HCT116 (cell line): ENCODE data around the gene TOP1. TPM values are rescaled to one million over a fixed set of nuclear protein-coding genes. Genes with fewer than 3 reads are reported as not detected.

ENCODE experiments used
- ATAC-seq: fragments of 200-7000 bp; cut with Tn5 transposase; 2 replicates; pipeline ENCODE4 v1.9.1; 2020; ENCODE audit warnings: mild to moderate bottlenecking, moderate library complexity
- BruUV-seq: library from RNA; stranded (reverse); fragments of 400-500 nt; replicated peaks from 2 replicates; lab custom pipeline; 2021; lab: Mats Ljungman, UMichigan
- CTCF ChIA-PET: fragments of 300-600 bp; sonication (Branson Sonifier 250); formaldehyde crosslinking; loops from one replicate; lab custom pipeline; 2021; ENCODE audit warnings: antibody characterized with exemption; lab: Charles Lee
- POLR2A ChIA-PET: fragments of 300-600, 350-600 bp; sonication (Branson Sonifier 250); formaldehyde crosslinking; loops from one replicate; lab custom pipeline; 2021; ENCODE audit warnings: antibody characterized with exemption; lab: Charles Lee
- RAD21 ChIA-PET, 2 experiments: fragments of 300-600 bp; sonication (Branson Sonifier 250); formaldehyde crosslinking; loops; one replicate each; lab custom pipeline; 2023; ENCODE audit warnings: low total read pairs in 2 of 2; ENCODE audit not compliant: uncharacterized antibody in 2 of 2, unreplicated experiment in 2 of 2, low non-redundant PET in 1 of 2; lab: Charles Lee
- DNase-seq: peaks from one replicate; pipeline ENCODE4 v3.0.0-alpha.2; 2010; ENCODE audit warnings: low read depth, low spot score
- H2AFZ ChIP-seq: fragments of 200-600 bp; shearing (Covaris generic), sonication (generic); 2 replicates; pipeline ENCODE4 v1.6.1; 2017; ENCODE audit warnings: low read depth, mixed run types, mixed read lengths, antibody characterized with exemption, low read length; ENCODE audit not compliant: poor library complexity, severe bottlenecking
- H3K27ac ChIP-seq: 2 replicates; pipeline ENCODE4 v1.5.1; 2012; ENCODE audit warnings: low read depth, low read length
- H3K27me3 ChIP-seq: fragments of 200-600 bp; sonication (generic); 2 replicates; pipeline ENCODE4 v1.6.1; 2016; ENCODE audit warnings: mixed run types, low read length, mixed read lengths; ENCODE audit not compliant: insufficient read depth
- H3K36me3 ChIP-seq, 2 experiments: fragments of 200-500 bp in 1 of 2; fragments of 200-600 bp in 1 of 2; sonication (Bioruptor generic) in 1 of 2; sonication (generic) in 1 of 2; 2 replicates each; pipeline versions ENCODE4 v1.5.1 to v1.6.1; 2014 to 2016; ENCODE audit warnings: low read length in 2 of 2, inconsistent platforms in 1 of 2, mixed read lengths in 1 of 2, mixed run types in 1 of 2; ENCODE audit not compliant: insufficient read depth in 2 of 2, control insufficient read depth in 1 of 2
- H3K4me1 ChIP-seq, 2 experiments: fragments of 200-600 bp in 1 of 2; sonication (generic) in 1 of 2; 2 replicates each; pipeline versions ENCODE4 v1.5.1 to v1.6.1; 2012 to 2017; ENCODE audit warnings: low read length in 2 of 2, inconsistent platforms in 1 of 2, mild to moderate bottlenecking in 1 of 2, mixed read lengths in 1 of 2, mixed run types in 1 of 2, moderate library complexity in 1 of 2; ENCODE audit not compliant: insufficient read depth in 2 of 2, control insufficient read depth in 1 of 2
- H3K4me2 ChIP-seq: fragments of 200-600 bp; sonication (generic); 2 replicates; pipeline ENCODE4 v1.6.1; 2017; ENCODE audit warnings: mixed run types, low read length, mixed read lengths
- H3K4me3 ChIP-seq, 2 experiments: fragments of 200-600 bp in 1 of 2; sonication (generic) in 1 of 2; replicated peaks in 1 of 2; 2 replicates each; pipeline ENCODE4 v1.5.1; 2011 to 2016; ENCODE audit warnings: low read length in 2 of 2, control low read depth in 1 of 2, low read depth in 1 of 2, mild to moderate bottlenecking in 1 of 2, mixed read lengths in 1 of 2, mixed run types in 1 of 2
- H3K79me2 ChIP-seq: fragments of 200-600 bp; sonication (generic); 2 replicates; pipeline ENCODE4 v1.6.1; 2017; ENCODE audit warnings: mild to moderate bottlenecking, mixed run types, low read length, moderate library complexity, mixed read lengths; ENCODE audit not compliant: insufficient read depth
- H3K9ac ChIP-seq: fragments of 200-600 bp; sonication (generic); 2 replicates; pipeline ENCODE4 v1.6.1; 2016; ENCODE audit warnings: low read length, mixed read lengths
- H3K9me2 ChIP-seq: fragments of 200-600 bp; sonication (generic), shearing (Covaris generic); 2 replicates; pipeline ENCODE4 v1.6.1; 2017; ENCODE audit warnings: mixed run types, mild to moderate bottlenecking, moderate library complexity; ENCODE audit not compliant: insufficient read depth
- H3K9me3 ChIP-seq, 2 experiments: fragments of 200-500 bp in 1 of 2; fragments of 200-600 bp in 1 of 2; sonication (Bioruptor generic) in 1 of 2; sonication (generic) in 1 of 2; 2 replicates each; pipeline ENCODE4 v1.6.1; 2014 to 2017; ENCODE audit warnings: low read length in 2 of 2, mixed read lengths in 2 of 2, inconsistent platforms in 1 of 2, low read depth in 1 of 2, mild to moderate bottlenecking in 1 of 2, mixed run types in 1 of 2, moderate library complexity in 1 of 2; ENCODE audit not compliant: control insufficient read depth in 1 of 2, insufficient read depth in 1 of 2
- H4K20me1 ChIP-seq: fragments of 200-600 bp; sonication (generic), shearing (Covaris generic); 2 replicates; pipeline ENCODE4 v1.6.1; 2017; ENCODE audit warnings: mixed run types, mild to moderate bottlenecking, moderate library complexity; ENCODE audit not compliant: insufficient read depth
- ATF3 ChIP-seq: IDR thresholded peaks from 2 replicates; pipeline ENCODE4 v1.6.1; 2012
- CBX3 ChIP-seq: IDR thresholded peaks from 2 replicates; pipeline ENCODE4 v1.6.1; 2012; ENCODE audit warnings: low read depth
- CEBPB ChIP-seq: IDR thresholded peaks from 2 replicates; pipeline ENCODE4 v1.6.1; 2012; ENCODE audit warnings: low read depth
- CTCF ChIP-seq, 3 experiments: fragments of 200-600 bp in 1 of 3; sonication (generic) in 1 of 3; IDR thresholded peaks in 2 of 3; conservative IDR thresholded peaks in 1 of 3; 2 replicates each; pipeline ENCODE4 v1.5.1; 2012 to 2017; ENCODE audit warnings: low read depth in 2 of 3, low read length in 2 of 3, antibody characterized with exemption in 1 of 3, borderline replicate concordance in 1 of 3, control low read depth in 1 of 3, mild to moderate bottlenecking in 1 of 3, mixed read lengths in 1 of 3, mixed run types in 1 of 3, moderate library complexity in 1 of 3; ENCODE audit not compliant: insufficient read depth in 1 of 3
- EGR1 ChIP-seq: IDR thresholded peaks from 2 replicates; pipeline ENCODE4 v1.6.1; 2012; ENCODE audit warnings: low read depth
- EZH2 ChIP-seq: fragments of 200-600 bp; sonication (generic); IDR thresholded peaks from 2 replicates; pipeline ENCODE4 v1.6.1; 2017; ENCODE audit warnings: antibody characterized with exemption, mixed run types
- EZH2phosphoT487 ChIP-seq: fragments of 200-600 bp; IDR thresholded peaks from 2 replicates; pipeline ENCODE4 v1.6.1; 2018; ENCODE audit warnings: antibody characterized with exemption, borderline replicate concordance
- FOSL1 ChIP-seq: IDR thresholded peaks from 2 replicates; pipeline ENCODE4 v1.6.1; 2012; ENCODE audit warnings: low read depth
- MAX ChIP-seq: IDR thresholded peaks from 2 replicates; pipeline ENCODE4 v1.6.1; 2012
- POLR2AphosphoS5 ChIP-seq: IDR thresholded peaks from 2 replicates; pipeline ENCODE4 v1.6.1; 2011; ENCODE audit warnings: mild to moderate bottlenecking, low read depth, low read length, moderate library complexity
- SIN3A ChIP-seq: IDR thresholded peaks from 2 replicates; pipeline ENCODE4 v1.6.1; 2012; ENCODE audit warnings: low read depth
- SP1 ChIP-seq: IDR thresholded peaks from 2 replicates; pipeline ENCODE4 v1.6.1; 2012; ENCODE audit warnings: low read depth
- TCF7L2 ChIP-seq: IDR thresholded peaks from 2 replicates; pipeline ENCODE4 v1.7.0; 2011; ENCODE audit warnings: borderline replicate concordance, inconsistent platforms; ENCODE audit not compliant: insufficient read depth, insufficient read length; ENCODE audit errors: extremely low read depth
- YY1 ChIP-seq: IDR thresholded peaks from 2 replicates; pipeline ENCODE4 v1.6.1; 2011; ENCODE audit warnings: low read length, low read depth, moderate library complexity, mild to moderate bottlenecking; ENCODE audit not compliant: insufficient replicate concordance; ENCODE audit errors: extremely low read depth
- ZBTB33 ChIP-seq: IDR thresholded peaks from 2 replicates; pipeline ENCODE4 v1.6.1; 2011; ENCODE audit warnings: mild to moderate bottlenecking, low read length, moderate library complexity; ENCODE audit not compliant: insufficient replicate concordance; ENCODE audit errors: extremely low read depth
- ZFX ChIP-seq: fragments of 450-650 bp; IDR thresholded peaks from 2 replicates; pipeline ENCODE4 v1.6.1; 2017
- ZNF274 ChIP-seq: fragments of 200-500 bp; sonication (Bioruptor generic); IDR thresholded peaks from 2 replicates; pipeline ENCODE4 v1.6.1; 2014; ENCODE audit warnings: mild to moderate bottlenecking, low read depth, low read length, inconsistent platforms
- intact Hi-C: fragments of 100-400 bp; cut with micrococcal nuclease; formaldehyde crosslinking; loops from 2 replicates; pipeline ENCODE4 v1.10.0; 2022
- total RNA-seq: library from RNA; stranded (reverse); gene quantifications from one replicate; pipeline ENCODE4 v1.2.1, GENCODE V29; 2021; ENCODE audit not compliant: unreplicated experiment
- TF ChIP-seq, protein P1 (sequence below): IDR thresholded peaks from 2 replicates; pipeline ENCODE4 v1.6.1; 2012; ENCODE audit warnings: low read depth

TOP1 gene
- total RNA-seq, 1 experiment from 2014 or later, result 190 TPM

GRCh38 chr20:41166201-41167117 is 137.8 kb downstream of the TOP1 start:
- DNase-seq, result no peak
- Histone ChIP-seq H3K9me2 (no peaks in the 10 kb centered on the region), H3K4me1 (no peaks in the 10 kb centered on the region), H3K79me2 (no peaks in the 10 kb centered on the region), H4K20me1 (no peaks in the 10 kb centered on the region), H3K9ac (no peak overlapping the region), H3K9me3 (no peaks in the 10 kb centered on the region), H3K4me2 (no peak overlapping the region), H3K27me3 (no peaks in the 10 kb centered on the region), H3K27ac (no peak overlapping the region), H3K4me3 (no peak overlapping the region), H2AFZ (no peak overlapping the region), H3K36me3 (peaks cover 5 to 41% of the 10 kb centered on the region in 2 experiments)
- TF ChIP-seq EGR1 (no peak), ATF3 (no peak), FOSL1 (no peak), EZH2 (no peak), ZBTB33 (no peak), YY1 (no peak), SP1 (no peak), ZFX (no peak), ZNF274 (no peak), CTCF (IDR thresholded peaks at IDR 0.05 in 2 of 3, conservative IDR thresholded peaks at IDR 0.05 in 1 of 3; ENCODE audit: borderline replicate concordance in 1 of 3, insufficient read depth in 1 of 3, low read depth in 2 of 3, low read length in 2 of 3) (no peak), MAX (no peak), SIN3A (no peak), CEBPB (no peak), POLR2AphosphoS5 (no peak), EZH2phosphoT487 (no peak), TCF7L2 (no peak), CBX3 (no peak)
- TF ChIP-seq, protein P1, sequence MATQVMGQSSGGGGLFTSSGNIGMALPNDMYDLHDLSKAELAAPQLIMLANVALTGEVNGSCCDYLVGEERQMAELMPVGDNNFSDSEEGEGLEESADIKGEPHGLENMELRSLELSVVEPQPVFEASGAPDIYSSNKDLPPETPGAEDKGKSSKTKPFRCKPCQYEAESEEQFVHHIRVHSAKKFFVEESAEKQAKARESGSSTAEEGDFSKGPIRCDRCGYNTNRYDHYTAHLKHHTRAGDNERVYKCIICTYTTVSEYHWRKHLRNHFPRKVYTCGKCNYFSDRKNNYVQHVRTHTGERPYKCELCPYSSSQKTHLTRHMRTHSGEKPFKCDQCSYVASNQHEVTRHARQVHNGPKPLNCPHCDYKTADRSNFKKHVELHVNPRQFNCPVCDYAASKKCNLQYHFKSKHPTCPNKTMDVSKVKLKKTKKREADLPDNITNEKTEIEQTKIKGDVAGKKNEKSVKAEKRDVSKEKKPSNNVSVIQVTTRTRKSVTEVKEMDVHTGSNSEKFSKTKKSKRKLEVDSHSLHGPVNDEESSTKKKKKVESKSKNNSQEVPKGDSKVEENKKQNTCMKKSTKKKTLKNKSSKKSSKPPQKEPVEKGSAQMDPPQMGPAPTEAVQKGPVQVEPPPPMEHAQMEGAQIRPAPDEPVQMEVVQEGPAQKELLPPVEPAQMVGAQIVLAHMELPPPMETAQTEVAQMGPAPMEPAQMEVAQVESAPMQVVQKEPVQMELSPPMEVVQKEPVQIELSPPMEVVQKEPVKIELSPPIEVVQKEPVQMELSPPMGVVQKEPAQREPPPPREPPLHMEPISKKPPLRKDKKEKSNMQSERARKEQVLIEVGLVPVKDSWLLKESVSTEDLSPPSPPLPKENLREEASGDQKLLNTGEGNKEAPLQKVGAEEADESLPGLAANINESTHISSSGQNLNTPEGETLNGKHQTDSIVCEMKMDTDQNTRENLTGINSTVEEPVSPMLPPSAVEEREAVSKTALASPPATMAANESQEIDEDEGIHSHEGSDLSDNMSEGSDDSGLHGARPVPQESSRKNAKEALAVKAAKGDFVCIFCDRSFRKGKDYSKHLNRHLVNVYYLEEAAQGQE, result no peak
- no TSS peak for BruUV-seq
- ATAC-seq, result no peak
- ChIA-PET POLR2A (interaction anchor here (0.6 kb wide), 1 partner anchor 203 kb away, joined by 3 read pairs; no protein-coding TSS in a partner anchor), CTCF (no interaction called here), RAD21 (no interaction called here)
- intact Hi-C loops, result no loop called here
